HepG2 (cell line): ENCODE measurements around the gene PCIF1. TPM values are rescaled to one million over a fixed set of nuclear protein-coding genes. Genes with fewer than 3 reads are reported as not detected.

ENCODE experiments used
- ATF3 ChIP-seq: sonication (generic); formaldehyde crosslinking; IDR thresholded peaks from 2 replicates; pipeline ENCODE4 v1.4.0; 2020; ENCODE audit warnings: missing genetic modification reagents
- ETV5 ChIP-seq: IDR thresholded peaks from 2 replicates; pipeline ENCODE4 v1.6.1; 2018; ENCODE audit warnings: missing biosample characterization, missing genetic modification reagents, inconsistent platforms, borderline replicate concordance
- JARID2 ChIP-seq: sonication (generic); formaldehyde crosslinking; IDR thresholded peaks from 2 replicates; pipeline ENCODE4 v1.8.1; 2023; ENCODE audit warnings: missing genetic modification reagents, inconsistent platforms; ENCODE audit not compliant: insufficient replicate concordance
- JUN ChIP-seq: sonication (generic); formaldehyde crosslinking; IDR thresholded peaks from 2 replicates; pipeline ENCODE4 v1.4.0; 2020; ENCODE audit warnings: mild to moderate bottlenecking, missing genetic modification reagents
- KLF11 ChIP-seq: IDR thresholded peaks from 2 replicates; pipeline ENCODE4 v1.6.1; 2016; ENCODE audit warnings: missing compliant biosample characterization
- NR2F6 ChIP-seq, 2 experiments: IDR thresholded peaks; 2 replicates each; pipeline ENCODE4 v1.6.1; 2016; ENCODE audit warnings: antibody characterized with exemption in 1 of 2, mild to moderate bottlenecking in 1 of 2
- RORA ChIP-seq: sonication (generic); formaldehyde crosslinking; IDR thresholded peaks from 2 replicates; pipeline ENCODE4 v1.5.0; 2020; ENCODE audit warnings: mild to moderate bottlenecking, missing genetic modification reagents, moderate library complexity
- STAG1 ChIP-seq: sonication (generic); formaldehyde crosslinking; IDR thresholded peaks from 2 replicates; pipeline ENCODE4 v1.4.0; 2020; ENCODE audit warnings: missing genetic modification reagents
- TMF1 ChIP-seq: sonication (generic); formaldehyde crosslinking; IDR thresholded peaks from 2 replicates; pipeline ENCODE4 v1.8.1; 2022; ENCODE audit warnings: low read depth, missing genetic modification reagents
- ZBTB40 ChIP-seq, 2 experiments: fragments of 450-650 bp in 1 of 2; sonication (generic) in 1 of 2; formaldehyde crosslinking in 1 of 2; IDR thresholded peaks; 2 replicates each; pipeline versions ENCODE4 v1.6.1 to v1.8.0; 2016 to 2022; ENCODE audit warnings: antibody characterized with exemption in 1 of 2, mild to moderate bottlenecking in 1 of 2, missing genetic modification reagents in 1 of 2
- ZNF549 ChIP-seq: sonication (generic); formaldehyde crosslinking; IDR thresholded peaks from 2 replicates; pipeline ENCODE4 v1.5.0; 2020; ENCODE audit warnings: missing genetic modification reagents
- ZNF562 ChIP-seq: sonication (generic); formaldehyde crosslinking; IDR thresholded peaks from 2 replicates; pipeline ENCODE4 v1.8.0; 2022; ENCODE audit warnings: missing genetic modification reagents, borderline replicate concordance
- ZNF816 ChIP-seq: sonication (generic); formaldehyde crosslinking; IDR thresholded peaks from 2 replicates; pipeline ENCODE4 v1.8.0; 2022; ENCODE audit warnings: missing genetic modification reagents, mild to moderate bottlenecking, borderline replicate concordance
- polyA plus RNA-seq, 8 experiments: library from polyadenylated mRNA; depleted of rRNA in 3 of 8; stranded (reverse) in 7 of 8; unstranded in 1 of 8; fragments of >200 nt; fragmentation: Illumina TruSeq in 4 of 8; extraction: Trizol in 4 of 8; gene quantifications; 2 replicates each; pipeline versions ENCODE4 v1.2.1 to v1.2.3, GENCODE V29; 2011 to 2016; ENCODE audit warnings: low read depth in 4 of 8, missing spikeins in 1 of 8, mixed read lengths in 1 of 8; ENCODE audit not compliant: insufficient read depth in 1 of 8
- total RNA-seq, 5 experiments: library from RNA; depleted of rRNA; stranded (reverse); fragments of >200 nt; fragmentation: Illumina TruSeq; extraction: Trizol; gene quantifications; 2 replicates each; pipeline ENCODE4 v1.2.3, GENCODE V29; 2016; ENCODE audit warnings: low read depth in 1 of 5
- TF ChIP-seq, protein P1 (sequence below): sonication (generic); IDR thresholded peaks from 2 replicates; pipeline ENCODE4 v1.6.1; 2016; ENCODE audit warnings: low read depth, borderline replicate concordance
- TF ChIP-seq, protein P2 (sequence below): sonication (generic); formaldehyde crosslinking; IDR thresholded peaks from 2 replicates; pipeline ENCODE4 v1.4.0; 2020; ENCODE audit warnings: missing genetic modification reagents, mild to moderate bottlenecking, borderline replicate concordance

PCIF1 gene
- total and polyA plus RNA-seq, 2 of the 13 experiments (the other 11 are each of a cell fraction or from before 2014, with no cell fraction given), result 20.9 to 24.4 TPM

- TF ChIP-seq ZNF562 (no peak), RORA (CRISPR knock-in tag) (no peak), ZBTB40 (IDR thresholded peaks at IDR 0.05) (no peak), ZBTB40 (CRISPR knock-in tag; IDR thresholded peaks at IDR 0.05) (no peak), STAG1 (CRISPR knock-in tag) (no peak), TMF1 (no peak), ZNF816 (CRISPR knock-in tag) (no peak), ATF3 (CRISPR knock-in tag) (no peak), JARID2 (CRISPR knock-in tag) (no peak), KLF11 (no peak), ETV5 (CRISPR knock-in tag) (no peak), ZNF549 (CRISPR knock-in tag) (no peak), JUN (no peak), NR2F6 (IDR thresholded peaks at IDR 0.05) (no peak), NR2F6 (CRISPR knock-in tag; IDR thresholded peaks at IDR 0.05) (no peak)
- TF ChIP-seq, protein P1, sequence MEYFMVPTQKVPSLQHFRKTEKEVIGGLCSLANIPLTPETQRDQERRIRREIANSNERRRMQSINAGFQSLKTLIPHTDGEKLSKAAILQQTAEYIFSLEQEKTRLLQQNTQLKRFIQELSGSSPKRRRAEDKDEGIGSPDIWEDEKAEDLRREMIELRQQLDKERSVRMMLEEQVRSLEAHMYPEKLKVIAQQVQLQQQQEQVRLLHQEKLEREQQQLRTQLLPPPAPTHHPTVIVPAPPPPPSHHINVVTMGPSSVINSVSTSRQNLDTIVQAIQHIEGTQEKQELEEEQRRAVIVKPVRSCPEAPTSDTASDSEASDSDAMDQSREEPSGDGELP, result no peak
- TF ChIP-seq, protein P2, sequence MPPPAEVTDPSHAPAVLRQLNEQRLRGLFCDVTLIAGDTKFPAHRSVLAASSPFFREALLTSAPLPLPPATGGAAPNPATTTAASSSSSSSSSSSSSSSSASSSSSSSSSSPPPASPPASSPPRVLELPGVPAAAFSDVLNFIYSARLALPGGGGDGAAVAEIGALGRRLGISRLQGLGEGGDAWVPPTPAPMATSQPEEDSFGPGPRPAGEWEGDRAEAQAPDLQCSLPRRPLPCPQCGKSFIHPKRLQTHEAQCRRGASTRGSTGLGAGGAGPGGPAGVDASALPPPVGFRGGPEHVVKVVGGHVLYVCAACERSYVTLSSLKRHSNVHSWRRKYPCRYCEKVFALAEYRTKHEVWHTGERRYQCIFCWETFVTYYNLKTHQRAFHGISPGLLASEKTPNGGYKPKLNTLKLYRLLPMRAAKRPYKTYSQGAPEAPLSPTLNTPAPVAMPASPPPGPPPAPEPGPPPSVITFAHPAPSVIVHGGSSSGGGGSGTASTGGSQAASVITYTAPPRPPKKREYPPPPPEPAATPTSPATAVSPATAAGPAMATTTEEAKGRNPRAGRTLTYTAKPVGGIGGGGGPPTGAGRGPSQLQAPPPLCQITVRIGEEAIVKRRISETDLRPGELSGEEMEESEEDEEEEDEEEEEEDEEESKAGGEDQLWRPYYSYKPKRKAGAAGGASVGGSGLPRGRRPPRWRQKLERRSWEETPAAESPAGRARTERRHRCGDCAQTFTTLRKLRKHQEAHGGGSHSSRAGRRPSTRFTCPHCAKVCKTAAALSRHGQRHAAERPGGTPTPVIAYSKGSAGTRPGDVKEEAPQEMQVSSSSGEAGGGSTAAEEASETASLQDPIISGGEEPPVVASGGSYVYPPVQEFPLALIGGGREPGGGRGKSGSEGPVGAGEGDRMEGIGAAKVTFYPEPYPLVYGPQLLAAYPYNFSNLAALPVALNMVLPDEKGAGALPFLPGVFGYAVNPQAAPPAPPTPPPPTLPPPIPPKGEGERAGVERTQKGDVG (CRISPR knock-in tag), result 0 out of 2 replicates have a peak, but pooled peaks have one; percentile 20
These were observed 29.6 kb upstream of the PCIF1 start (continued) for GRCh38 chr20:45904583-45905504.
